Kidney tubule cell (primary cell): Measurements from ENCODE around the gene TSPYL6.

Source experiments
- DNase-seq: peaks from one replicate; pipeline ENCODE4 v3.0.0-alpha.2; 2018; ENCODE audit warnings: low spot score

Gene TSPYL6

GRCh38 chr2:54255230-54256090 is 569 bp downstream of the TSPYL6 start:
- no peak for DNase-seq

GRCh38 chr2:54254180-54254579 is 1.8 kb downstream of the TSPYL6 start:
- DNase-seq: no peak

DNA sequence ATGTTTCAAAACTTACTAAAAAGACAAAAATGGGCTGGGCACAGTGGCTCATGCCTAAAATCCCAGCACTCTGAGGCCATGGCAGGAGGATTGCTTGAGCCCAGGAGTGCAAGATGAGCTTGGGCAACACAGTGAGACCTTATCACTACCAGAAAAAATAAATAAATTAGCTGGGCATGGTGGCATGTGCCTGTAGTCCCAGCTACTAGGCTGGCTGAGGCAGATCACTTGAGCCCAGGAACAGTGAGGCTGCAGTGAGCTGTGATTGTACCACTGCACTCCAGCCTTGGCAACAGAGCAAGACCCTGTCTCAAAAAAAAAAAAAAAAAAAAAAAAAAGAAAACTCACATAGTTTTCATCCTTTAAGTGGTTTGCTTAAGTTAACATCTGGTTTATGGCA is 6.4 kb downstream of the TSPYL6 start:
- DNase-seq: no peak

- no peak for DNase-seq
Measured at GRCh38 chr2:54247115-54247514, 8.9 kb downstream of the TSPYL6 start.

GRCh38 chr2:54240515-54241469 is 15.2 kb downstream of the TSPYL6 start:
- no peak for DNase-seq

DNA sequence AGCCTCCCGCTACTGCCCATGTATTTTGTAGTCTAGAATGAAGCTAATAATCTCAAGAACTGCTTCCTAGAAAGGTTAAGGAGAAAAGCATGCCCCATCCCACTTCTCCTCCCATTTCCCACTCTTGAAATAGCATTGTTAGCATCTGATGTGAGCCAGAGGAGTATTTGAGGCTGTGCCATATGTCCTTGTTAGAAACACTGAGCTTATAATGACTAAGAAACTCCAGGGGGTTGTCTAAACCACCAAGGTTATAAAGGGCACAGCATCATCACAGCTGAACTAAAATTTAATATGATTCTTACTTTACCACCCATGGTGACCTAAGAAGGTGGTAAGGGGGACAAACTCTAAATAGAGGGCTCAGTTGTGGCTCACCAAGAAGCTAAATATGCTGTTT is 16.6 kb downstream of the TSPYL6 start:
- peak; percentile 73 for DNase-seq

DNA sequence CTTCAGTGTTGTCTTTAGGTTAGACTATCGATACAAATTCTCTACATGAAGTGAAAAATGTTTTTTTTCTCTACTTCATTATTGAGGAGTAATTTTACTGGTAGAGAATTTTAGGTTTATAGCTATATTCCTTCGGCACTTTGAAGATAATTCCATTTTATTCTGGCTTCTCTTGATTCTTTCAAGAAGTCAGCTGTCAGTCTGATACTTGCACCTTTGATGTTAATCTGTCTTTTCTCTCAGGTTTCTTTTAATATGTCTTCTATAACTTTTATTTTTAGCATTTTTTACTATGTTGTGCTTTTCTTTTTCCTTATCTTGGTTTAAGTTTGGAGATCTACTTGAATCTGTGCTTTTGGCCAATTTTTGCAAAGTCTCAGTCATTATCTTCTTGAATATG is 18.6 kb downstream of the TSPYL6 start:
- DNase-seq: no peak

DNA sequence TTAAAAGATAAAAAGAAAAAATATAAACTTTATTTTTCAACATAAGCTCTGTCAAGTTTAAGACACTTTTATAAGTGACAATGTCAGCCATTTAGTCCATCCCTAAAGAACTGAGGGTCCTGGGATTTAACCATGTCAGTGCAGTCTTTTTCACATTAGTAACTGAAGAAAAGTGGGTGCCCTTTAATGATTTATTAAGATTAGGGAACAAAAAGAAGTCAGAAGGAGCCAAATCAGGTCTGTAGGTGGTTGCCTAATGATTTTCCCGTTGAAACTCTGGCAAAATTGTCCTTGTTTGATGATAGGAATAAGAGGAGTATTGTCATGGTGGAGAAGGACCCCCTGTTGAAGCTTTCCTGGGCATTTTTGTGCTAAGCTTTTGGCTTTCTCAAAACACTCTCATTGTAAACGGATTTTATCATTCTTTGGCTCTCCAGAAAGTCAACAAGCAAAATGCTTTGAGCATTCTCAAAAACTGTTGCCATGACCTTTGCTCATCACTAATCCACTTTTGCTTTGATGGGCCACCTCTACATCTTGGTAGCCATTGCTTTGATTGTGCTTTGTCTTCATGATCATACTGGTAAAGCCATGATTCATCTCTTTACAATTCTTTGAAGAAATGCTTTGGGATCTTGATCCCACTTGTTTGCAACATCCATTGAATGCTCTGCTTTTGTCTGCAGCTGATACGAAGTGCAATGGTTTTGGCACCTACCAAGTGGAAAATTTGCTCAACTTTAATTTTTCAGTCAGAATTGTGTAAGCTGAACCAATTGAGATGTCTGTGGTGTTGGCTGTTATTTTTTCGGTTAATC is 22.0 kb downstream of the TSPYL6 start:
- no peak for DNase-seq

- no peak for DNase-seq
Measured at GRCh38 chr2:54228945-54229344, 27.1 kb downstream of the TSPYL6 start.

- no peak for DNase-seq
Measured at GRCh38 chr2:54227798-54228197, 28.2 kb downstream of the TSPYL6 start.

DNA sequence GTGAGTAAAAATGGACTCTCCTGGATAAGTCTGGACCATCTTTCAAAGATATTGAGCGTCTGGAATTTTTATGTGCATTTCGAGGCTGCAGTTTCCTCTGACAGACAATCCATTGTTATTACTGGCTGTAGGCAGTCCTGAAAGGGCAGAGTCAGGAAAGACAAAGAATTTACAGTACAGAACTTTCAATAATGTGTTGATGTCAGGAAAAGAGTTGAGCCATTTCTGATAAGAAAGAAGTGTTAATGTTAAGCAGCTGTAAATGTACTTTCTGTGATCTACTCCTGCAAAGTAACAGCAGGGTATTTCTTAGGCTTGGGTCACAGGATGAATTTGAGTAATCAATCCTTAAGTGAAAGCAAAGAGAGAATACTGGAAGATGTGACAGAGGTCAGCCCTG is 29.8 kb downstream of the TSPYL6 start:
- DNase-seq: no peak

DNA sequence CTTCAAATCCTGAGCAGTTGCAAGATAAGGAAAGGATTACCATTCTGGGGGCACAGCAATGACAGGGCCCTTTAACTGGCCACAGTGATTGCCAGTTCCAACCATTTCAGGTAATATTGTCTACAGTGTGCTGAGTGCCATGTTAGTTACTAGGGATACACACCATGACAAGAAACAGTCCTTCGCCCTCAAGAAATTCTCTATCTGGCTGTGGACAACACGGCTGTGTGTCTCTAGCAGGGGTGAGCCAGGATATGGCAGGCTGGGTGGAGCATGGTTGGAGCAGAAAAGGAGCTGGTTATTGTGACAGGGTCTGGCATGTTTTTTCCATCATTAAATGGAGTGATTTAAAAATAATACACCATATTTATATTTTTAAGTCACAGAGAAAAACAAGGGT is 31.0 kb downstream of the TSPYL6 start:
- DNase-seq: no peak

DNA sequence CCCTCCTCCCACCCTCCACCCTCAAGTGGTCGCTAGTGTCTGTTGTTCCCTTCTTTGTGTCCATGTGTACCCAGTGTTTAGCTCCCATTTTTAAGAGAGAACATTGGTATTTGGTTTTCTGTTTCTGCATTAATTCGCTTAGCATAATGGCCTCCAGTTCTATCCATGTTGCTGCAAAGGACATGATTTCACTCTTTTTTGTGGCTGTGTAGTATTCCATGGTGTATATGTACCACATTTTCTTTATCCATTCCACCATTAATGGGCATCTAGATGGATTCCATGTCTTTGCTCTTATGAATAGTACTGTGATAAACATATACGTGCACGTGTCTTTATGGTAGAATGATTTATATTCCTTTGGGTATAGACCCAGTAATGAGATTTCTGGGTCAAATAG is 42.9 kb downstream of the TSPYL6 start:
- DNase-seq: no peak

GRCh38 chr2:54212456-54212855 is 43.6 kb downstream of the TSPYL6 start:
- DNase-seq: peak; percentile 93

GRCh38 chr2:54209379-54209778 is 46.6 kb downstream of the TSPYL6 start:
- DNase-seq: no peak

GRCh38 chr2:54208364-54209240 is 47.4 kb downstream of the TSPYL6 start:
- DNase-seq: no peak

DNA sequence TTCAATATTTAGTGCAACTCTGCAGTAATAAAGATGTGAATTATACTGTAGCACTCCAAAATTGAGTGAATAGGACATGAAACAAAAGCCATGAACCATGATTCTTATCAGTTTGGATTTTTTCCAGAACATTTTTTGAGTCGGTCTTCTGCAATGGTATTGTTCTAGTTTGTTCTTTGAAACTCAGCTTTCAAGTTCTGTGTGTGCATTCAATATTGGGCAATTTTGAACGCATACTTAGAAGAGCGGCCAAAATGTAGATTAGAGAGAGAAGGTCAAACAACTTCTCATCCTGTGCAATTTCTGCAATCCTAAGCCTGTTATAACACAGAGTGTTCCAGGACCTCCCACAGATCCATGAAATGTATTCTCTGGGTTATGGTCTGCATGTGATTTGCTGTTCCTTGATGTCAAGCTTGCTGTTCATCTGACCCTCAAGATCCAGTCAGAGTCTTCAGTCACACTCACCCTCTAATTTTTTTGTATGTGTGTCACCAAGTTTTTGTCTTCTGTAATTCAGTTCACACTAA is 48.3 kb downstream of the TSPYL6 start:
- DNase-seq: no peak

DNA sequence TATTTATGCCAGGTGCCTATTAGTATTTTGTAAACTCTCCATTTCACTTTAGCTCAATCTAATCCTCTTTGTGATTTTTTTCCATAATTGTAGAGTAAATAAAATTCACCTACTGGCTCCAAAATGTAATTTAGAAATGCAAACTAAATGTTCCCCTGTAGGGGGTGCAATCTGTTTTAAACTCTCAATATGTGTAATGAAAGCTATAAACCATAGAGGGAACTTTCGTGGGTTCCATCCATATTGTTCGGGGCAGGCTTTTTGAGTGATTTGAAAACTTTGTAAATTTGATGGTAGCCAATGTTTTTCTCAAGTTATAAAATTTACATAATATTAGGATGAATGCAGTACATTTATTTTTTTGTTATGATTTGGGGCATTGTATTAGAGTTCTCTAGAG is 49.4 kb downstream of the TSPYL6 start:
- DNase-seq: peak; percentile 54

DNA sequence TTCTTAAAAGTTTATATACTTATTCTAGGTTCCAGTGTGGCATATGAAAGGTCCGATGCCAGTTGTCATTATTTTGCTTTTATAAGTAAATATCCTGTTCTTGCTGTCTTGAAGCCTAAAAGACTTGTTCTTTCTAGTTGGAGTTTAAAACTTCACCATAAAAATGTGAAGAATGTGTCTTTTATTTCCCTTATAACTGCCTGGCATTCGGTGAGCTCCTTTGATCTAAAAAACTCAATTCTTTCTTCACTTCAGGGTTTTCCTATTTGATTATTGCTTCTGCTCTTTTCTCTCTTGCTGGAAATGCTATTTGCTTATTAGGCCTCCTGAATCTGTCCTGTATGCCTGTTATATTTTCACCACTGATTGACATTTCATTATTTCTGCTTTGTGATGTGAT is 51.6 kb downstream of the TSPYL6 start:
- DNase-seq: no peak
